Embryonic facial prominence (tissue), 1 donor: ENCODE measurements around the gene SLX4.

Experiments
- DNase-seq: peaks from one replicate; pipeline ENCODE4 v3.0.0-alpha.2; 2016; ENCODE audit errors: extremely low spot score

SLX4 gene

GRCh38 chr16:3599121-3599520, 12.3 kb downstream of the SLX4 start:
- no peak for DNase-seq

- no peak for DNase-seq
Measured at GRCh38 chr16:3598236-3598635, 13.2 kb downstream of the SLX4 start.

- DNase-seq = no peak
Measured at GRCh38 chr16:3597676-3598075, 13.7 kb downstream of the SLX4 start.

GRCh38 chr16:3597226-3597625, 14.2 kb downstream of the SLX4 start:
- no peak for DNase-seq

GRCh38 chr16:3596101-3596861, 15.1 kb downstream of the SLX4 start:
- no peak for DNase-seq

- no peak for DNase-seq
Measured at GRCh38 chr16:3595521-3596021, 15.8 kb downstream of the SLX4 start.

GRCh38 chr16:3595110-3595486, 16.3 kb downstream of the SLX4 start:
- DNase-seq = no peak

GRCh38 chr16:3594316-3595109, 16.9 kb downstream of the SLX4 start:
- no peak for DNase-seq

- no peak for DNase-seq
Measured at GRCh38 chr16:3592559-3592958, 18.8 kb downstream of the SLX4 start.

GRCh38 chr16:3591991-3592390, 19.4 kb downstream of the SLX4 start:
- DNase-seq = no peak

GRCh38 chr16:3591436-3591803, 20.0 kb downstream of the SLX4 start:
- DNase-seq = no peak

- DNase-seq = no peak
Measured at GRCh38 chr16:3590736-3591435, 20.5 kb downstream of the SLX4 start.

- DNase-seq = no peak
Measured at GRCh38 chr16:3589991-3590701, 21.3 kb downstream of the SLX4 start.

GRCh38 chr16:3589441-3589921, 21.9 kb downstream of the SLX4 start:
- no peak for DNase-seq

- no peak for DNase-seq
Measured at GRCh38 chr16:3589001-3589400, 22.4 kb downstream of the SLX4 start.

GRCh38 chr16:3587547-3588110, 23.8 kb downstream of the SLX4 start:
- DNase-seq = no peak

GRCh38 chr16:3584412-3584811, 27.0 kb downstream of the SLX4 start:
- no peak for DNase-seq

- DNase-seq = no peak
Measured at GRCh38 chr16:3583303-3584038, 27.9 kb downstream of the SLX4 start.

- DNase-seq = no peak
Measured at GRCh38 chr16:3582276-3583165, 28.9 kb downstream of the SLX4 start.

GRCh38 chr16:3581392-3581791, 30.0 kb downstream of the SLX4 start:
- no peak for DNase-seq
